Progenitor cell of endocrine pancreas (in vitro differentiated cells): Measurements from ENCODE around the gene CRY2. TPM values are rescaled to one million over a fixed set of nuclear protein-coding genes. Genes with fewer than 3 reads are reported as not detected.
A peak's percentile ranks its signal among the peaks of the same experiment; 100 is the strongest.

Experiments
- DNase-seq: peaks from one replicate; pipeline ENCODE4 v3.0.0; 2021; ENCODE audit warnings: low spot score; ENCODE audit not compliant: unreplicated experiment
- H3K27ac Mint-ChIP-seq: 2 replicates; pipeline ENCODE4 v1.8.0; 2021; ENCODE audit warnings: mild to moderate bottlenecking, moderate library complexity, mixed read lengths
- H3K27me3 Mint-ChIP-seq: 2 replicates; pipeline ENCODE4 v1.8.0; 2021; ENCODE audit warnings: mixed read lengths
- H3K36me3 Mint-ChIP-seq: 2 replicates; pipeline ENCODE4 v1.8.0; 2022; ENCODE audit warnings: mixed read lengths; ENCODE audit not compliant: insufficient read depth
- H3K4me1 Mint-ChIP-seq: 2 replicates; pipeline ENCODE4 v1.8.0; 2021; ENCODE audit warnings: low read depth, mixed read lengths
- H3K4me3 Mint-ChIP-seq: 2 replicates; pipeline ENCODE4 v1.8.0; 2021; ENCODE audit warnings: low read depth, mild to moderate bottlenecking, moderate library complexity, mixed read lengths
- H3K9me3 Mint-ChIP-seq: 2 replicates; pipeline ENCODE4 v1.8.0; 2021; ENCODE audit warnings: low read depth, mixed read lengths
- total RNA-seq: library from RNA; stranded (reverse); gene quantifications from 2 replicates; pipeline ENCODE4 v1.2.1, GENCODE V29; 2021
- TF ChIP-seq, protein P1 (sequence below): fragments of 200-600 bp; sonication (generic); IDR thresholded peaks from one replicate; pipeline ENCODE4 v1.5.0; 2021; ENCODE audit warnings: antibody characterized with exemption, mild to moderate bottlenecking; ENCODE audit not compliant: unreplicated experiment

CRY2 gene
- total RNA-seq, 1 donor from 2014 or later, result 34.1 TPM

DNA sequence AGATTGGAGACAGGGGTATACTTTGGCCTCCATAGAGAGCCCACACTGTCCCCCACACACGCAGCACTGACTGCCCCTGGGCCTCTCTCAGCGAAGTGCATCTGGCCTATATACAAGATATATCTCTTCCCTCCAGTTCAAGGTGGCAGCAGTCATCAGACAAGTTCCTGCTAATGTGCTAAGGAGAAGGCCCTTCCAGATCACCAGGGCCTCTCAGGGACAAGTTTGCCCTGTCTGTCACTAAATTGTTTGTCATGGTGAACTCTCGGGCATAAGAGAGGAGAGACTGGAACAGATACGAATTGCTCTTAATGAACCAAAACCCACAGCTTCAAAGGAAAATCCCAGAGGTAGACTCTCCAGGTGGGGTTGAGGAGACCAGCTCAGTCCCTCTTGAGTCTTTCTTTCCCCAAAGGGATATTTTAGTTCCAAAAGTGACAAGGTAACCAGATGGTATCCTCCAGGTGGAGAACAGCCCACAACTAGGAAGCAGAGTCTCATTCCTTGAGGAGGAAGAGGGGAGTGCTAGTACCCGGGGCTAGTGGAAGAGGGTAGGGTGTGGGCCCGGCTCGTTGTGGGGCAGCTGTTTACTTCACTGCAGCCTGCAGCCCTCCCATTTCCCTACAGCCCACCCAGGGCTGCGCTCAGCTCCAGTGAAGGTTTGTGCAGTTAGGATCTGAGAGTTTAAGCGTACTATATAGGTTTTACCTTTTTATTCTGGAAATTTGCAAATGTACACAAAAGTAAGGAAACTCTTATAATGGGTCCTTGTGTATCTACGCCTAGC, 44.6 kb upstream of the CRY2 start:
- TF ChIP-seq, protein P1, sequence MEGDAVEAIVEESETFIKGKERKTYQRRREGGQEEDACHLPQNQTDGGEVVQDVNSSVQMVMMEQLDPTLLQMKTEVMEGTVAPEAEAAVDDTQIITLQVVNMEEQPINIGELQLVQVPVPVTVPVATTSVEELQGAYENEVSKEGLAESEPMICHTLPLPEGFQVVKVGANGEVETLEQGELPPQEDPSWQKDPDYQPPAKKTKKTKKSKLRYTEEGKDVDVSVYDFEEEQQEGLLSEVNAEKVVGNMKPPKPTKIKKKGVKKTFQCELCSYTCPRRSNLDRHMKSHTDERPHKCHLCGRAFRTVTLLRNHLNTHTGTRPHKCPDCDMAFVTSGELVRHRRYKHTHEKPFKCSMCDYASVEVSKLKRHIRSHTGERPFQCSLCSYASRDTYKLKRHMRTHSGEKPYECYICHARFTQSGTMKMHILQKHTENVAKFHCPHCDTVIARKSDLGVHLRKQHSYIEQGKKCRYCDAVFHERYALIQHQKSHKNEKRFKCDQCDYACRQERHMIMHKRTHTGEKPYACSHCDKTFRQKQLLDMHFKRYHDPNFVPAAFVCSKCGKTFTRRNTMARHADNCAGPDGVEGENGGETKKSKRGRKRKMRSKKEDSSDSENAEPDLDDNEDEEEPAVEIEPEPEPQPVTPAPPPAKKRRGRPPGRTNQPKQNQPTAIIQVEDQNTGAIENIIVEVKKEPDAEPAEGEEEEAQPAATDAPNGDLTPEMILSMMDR, result no peak
- peaks cover 13% of the 10 kb centered on the region for H3K4me1 Mint-ChIP-seq
- H3K9me3 Mint-ChIP-seq, result no peaks in the 10 kb centered on the region
- peak overlapping the region; percentile 44 for H3K4me3 Mint-ChIP-seq
- H3K27me3 Mint-ChIP-seq, result peaks cover 25% of the 10 kb centered on the region
- no peak for DNase-seq
- H3K36me3 Mint-ChIP-seq, result no peaks in the 10 kb centered on the region
- H3K27ac Mint-ChIP-seq, result no peak overlapping the region

DNA sequence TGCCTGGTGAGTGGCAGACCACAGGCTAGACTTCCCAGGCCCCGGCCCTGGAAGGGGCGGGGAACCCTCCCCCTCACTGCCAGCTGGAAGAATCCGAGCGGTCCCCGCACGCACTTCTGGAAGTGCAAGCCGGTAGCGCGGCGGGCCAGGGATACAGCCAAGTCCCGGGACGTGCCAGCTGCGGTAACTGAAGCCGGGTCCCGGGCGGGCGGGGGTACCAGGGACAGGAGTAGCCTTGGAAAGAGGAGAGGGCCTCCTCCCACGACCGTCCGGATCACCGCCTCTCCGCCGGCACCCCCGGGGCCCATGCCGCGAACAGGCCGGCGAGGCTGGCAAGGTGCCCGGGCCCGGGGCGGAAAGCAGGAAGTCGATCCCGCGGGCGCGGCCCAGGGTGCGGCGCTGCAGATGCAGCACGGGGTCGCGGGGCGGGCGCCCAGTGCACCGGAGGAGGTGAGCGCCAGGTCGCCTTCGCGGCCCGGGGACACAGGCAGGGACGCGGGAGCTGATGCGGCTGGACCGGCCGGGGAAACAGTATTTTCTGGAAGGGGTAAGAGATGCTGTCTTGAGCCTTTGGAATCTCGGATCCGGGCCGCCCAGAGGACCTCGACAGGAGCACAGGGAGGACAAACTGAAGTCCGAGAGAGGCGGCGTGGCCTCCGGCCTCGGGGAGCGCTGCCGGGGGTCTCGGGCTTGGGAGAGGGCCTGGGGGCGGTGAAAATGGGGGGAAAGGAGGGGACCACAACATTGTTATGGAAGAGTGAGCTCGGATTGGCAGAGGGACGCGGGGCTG, 43.1 kb upstream of the CRY2 start:
- Mint-ChIP-seq H3K4me1 (peaks cover 13% of the 10 kb centered on the region), H3K4me3 (peak overlapping the region; percentile 90), H3K27ac (peak overlapping the region; percentile 85), H3K9me3 (no peaks in the 10 kb centered on the region), H3K36me3 (peaks cover 3% of the 10 kb centered on the region), H3K27me3 (peaks cover 25% of the 10 kb centered on the region)
- DNase-seq, result peak; percentile 45
- TF ChIP-seq, protein P1, result no peak

DNA sequence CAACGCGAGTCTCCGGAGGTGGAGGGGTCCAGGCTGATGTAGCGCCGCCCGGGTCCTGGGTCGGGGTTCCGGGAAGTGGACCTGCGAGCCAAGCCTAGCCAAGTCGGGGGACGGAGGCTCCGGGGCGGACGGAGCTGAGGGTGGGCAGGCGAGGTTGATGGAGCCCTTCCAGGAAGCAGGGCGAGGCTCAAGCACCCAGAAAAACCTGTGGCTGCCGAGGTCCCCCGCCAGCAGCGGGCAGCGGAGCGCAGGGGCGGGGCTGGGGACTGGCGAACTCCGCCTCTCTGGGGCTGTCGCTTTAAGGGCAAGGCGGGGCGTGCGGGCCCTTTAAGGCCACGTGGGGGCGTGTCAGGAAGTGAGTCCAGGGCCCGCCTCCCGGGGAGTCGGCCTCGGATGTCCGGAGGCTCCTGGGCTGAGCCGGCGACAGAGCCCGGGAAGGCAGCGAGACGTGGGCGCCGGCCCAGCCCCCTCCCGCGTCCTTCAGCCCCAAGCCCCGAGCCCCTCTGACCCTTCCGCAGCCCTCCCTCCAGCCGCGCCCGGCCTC, 42.4 kb upstream of the CRY2 start, which contains the start of gene SLC35C1:
TSS of gene SLC35C1 (plus strand) at position 389 of the 544 bp plus-strand sequence. CDS start 653 bp downstream, outside the sequence.
- peaks cover 5% of the 10 kb centered on the region for H3K36me3 Mint-ChIP-seq
- peaks cover 25% of the 10 kb centered on the region for H3K27me3 Mint-ChIP-seq
- DNase-seq, result peak; percentile 95
- H3K9me3 Mint-ChIP-seq, result no peaks in the 10 kb centered on the region
- H3K27ac Mint-ChIP-seq, result peak within 1 kb of the TSS; percentile 98
- H3K4me3 Mint-ChIP-seq, result peak within 1 kb of the TSS; percentile 90
- TF ChIP-seq, protein P1, result no peak
- peaks cover 13% of the 10 kb centered on the region for H3K4me1 Mint-ChIP-seq

DNA sequence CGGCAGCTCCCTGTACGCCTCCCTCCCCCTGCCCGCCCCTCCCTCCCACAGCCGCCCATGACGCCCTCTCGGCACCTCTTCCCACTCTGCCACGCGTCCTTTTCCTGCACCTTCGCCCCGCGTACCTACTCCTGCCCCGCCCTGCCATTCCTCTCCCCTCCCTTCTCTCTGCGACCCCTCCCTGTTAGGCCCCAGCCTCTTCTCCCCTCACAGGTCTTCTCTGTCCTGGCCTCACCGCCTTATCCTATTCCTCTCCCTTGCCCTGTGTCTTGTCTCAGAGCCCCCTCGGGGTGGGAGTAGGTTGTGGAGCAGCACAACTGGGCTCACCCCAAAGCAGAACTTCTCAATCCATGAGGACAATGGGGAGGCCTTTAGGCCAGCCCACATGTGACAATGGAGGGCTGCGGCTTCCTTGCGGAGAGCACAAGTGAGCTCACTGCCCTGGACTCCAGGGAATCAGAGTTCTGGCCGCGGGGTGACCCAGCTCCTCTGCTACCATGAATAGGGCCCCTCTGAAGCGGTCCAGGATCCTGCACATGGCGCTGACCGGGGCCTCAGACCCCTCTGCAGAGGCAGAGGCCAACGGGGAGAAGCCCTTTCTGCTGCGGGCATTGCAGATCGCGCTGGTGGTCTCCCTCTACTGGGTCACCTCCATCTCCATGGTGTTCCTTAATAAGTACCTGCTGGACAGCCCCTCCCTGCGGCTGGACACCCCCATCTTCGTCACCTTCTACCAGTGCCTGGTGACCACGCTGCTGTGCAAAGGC, 41.8 kb upstream of the CRY2 start:
- Mint-ChIP-seq H3K9me3 (no peaks in the 10 kb centered on the region), H3K4me3 (peak overlapping the region; percentile 90), H3K4me1 (peaks cover 13% of the 10 kb centered on the region), H3K27ac (peak overlapping the region; percentile 98), H3K36me3 (peaks cover 5% of the 10 kb centered on the region), H3K27me3 (peaks cover 25% of the 10 kb centered on the region)
- TF ChIP-seq, protein P1, result no peak
- DNase-seq, result no peak
